Measurements from ENCODE around the gene PRAMEF1.
"Not testable (repeated sequence)": the region's sequence is repeated elsewhere in the genome, so short reads cannot be mapped to it uniquely, and the experiment has no call there.

DNA sequence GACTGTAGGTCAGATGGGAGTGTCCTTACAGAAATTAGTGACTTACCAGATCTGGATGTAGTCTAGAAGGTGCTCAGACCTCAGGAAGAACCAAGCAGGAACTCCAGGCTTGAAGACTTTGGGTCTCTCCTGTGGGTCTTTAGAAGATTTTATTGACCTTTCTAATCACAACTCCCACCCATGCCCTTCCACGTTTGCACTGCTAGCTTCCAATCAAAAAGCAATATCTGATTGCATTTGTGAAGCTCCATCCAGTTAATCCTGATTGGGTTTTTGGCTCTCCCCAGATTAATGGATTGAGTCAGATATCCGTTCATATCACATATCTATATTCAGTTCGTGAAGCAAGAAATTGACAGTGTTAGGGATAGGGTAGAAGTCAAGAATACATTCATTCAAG is 40.1 kb downstream of the PRAMEF1 start, which contains the start of gene PRAMEF11:
- not testable (repeated sequence) for TF ChIP-seq U2AF1 (optimal IDR thresholded peaks at IDR 0.05; ENCODE audit: low read depth, low read length); CBX2 (IDR thresholded peaks at IDR 0.05; ENCODE audit: low read depth, low read length); CBX2 (CRISPR knock-in tag; IDR thresholded peaks at IDR 0.05; ENCODE audit: low read depth); ZNF703 (CRISPR knock-in tag; IDR thresholded peaks at IDR 0.05; ENCODE audit: borderline replicate concordance); TBP (CRISPR knock-in tag; IDR thresholded peaks at IDR 0.05); MAFK (conservative IDR thresholded peaks at IDR 0.05 in 1 of 2, IDR thresholded peaks at IDR 0.05 in 1 of 2; ENCODE audit: low read length in 2 of 2); ARNT (IDR thresholded peaks at IDR 0.05); CHD4 (IDR thresholded peaks at IDR 0.05; ENCODE audit: borderline replicate concordance, low read length)
- TF ChIP-seq, protein P1, sequence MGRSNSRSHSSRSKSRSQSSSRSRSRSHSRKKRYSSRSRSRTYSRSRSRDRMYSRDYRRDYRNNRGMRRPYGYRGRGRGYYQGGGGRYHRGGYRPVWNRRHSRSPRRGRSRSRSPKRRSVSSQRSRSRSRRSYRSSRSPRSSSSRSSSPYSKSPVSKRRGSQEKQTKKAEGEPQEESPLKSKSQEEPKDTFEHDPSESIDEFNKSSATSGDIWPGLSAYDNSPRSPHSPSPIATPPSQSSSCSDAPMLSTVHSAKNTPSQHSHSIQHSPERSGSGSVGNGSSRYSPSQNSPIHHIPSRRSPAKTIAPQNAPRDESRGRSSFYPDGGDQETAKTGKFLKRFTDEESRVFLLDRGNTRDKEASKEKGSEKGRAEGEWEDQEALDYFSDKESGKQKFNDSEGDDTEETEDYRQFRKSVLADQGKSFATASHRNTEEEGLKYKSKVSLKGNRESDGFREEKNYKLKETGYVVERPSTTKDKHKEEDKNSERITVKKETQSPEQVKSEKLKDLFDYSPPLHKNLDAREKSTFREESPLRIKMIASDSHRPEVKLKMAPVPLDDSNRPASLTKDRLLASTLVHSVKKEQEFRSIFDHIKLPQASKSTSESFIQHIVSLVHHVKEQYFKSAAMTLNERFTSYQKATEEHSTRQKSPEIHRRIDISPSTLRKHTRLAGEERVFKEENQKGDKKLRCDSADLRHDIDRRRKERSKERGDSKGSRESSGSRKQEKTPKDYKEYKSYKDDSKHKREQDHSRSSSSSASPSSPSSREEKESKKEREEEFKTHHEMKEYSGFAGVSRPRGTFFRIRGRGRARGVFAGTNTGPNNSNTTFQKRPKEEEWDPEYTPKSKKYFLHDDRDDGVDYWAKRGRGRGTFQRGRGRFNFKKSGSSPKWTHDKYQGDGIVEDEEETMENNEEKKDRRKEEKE (IDR thresholded peaks at IDR 0.05): not testable (repeated sequence)

All from HepG2 (cell line).